IMR-90 (cell line): ENCODE measurements around the gene TSPAN17.

ENCODE experiments used
- CHD1 ChIP-seq: IDR thresholded peaks from 2 replicates; pipeline ENCODE4 v1.6.1; 2012; ENCODE audit warnings: low read depth, low read length, improper control_type of control experiment
- POLR2A ChIP-seq: IDR thresholded peaks from 2 replicates; pipeline ENCODE4 v1.6.1; 2012; ENCODE audit warnings: mild to moderate bottlenecking, low read depth, low read length
- RCOR1 ChIP-seq: IDR thresholded peaks from 2 replicates; pipeline ENCODE4 v1.6.1; 2012; ENCODE audit warnings: mild to moderate bottlenecking, low read length, improper control_type of control experiment; ENCODE audit not compliant: insufficient replicate concordance
- SMC3 ChIP-seq: fragments of 150-350 bp; IDR thresholded peaks from 2 replicates; pipeline ENCODE4 v1.6.1; 2016; ENCODE audit warnings: low read depth, mild to moderate bottlenecking, antibody characterized with exemption, low read length, moderate library complexity
- TF ChIP-seq, protein P1 (sequence below): conservative IDR thresholded peaks from 2 replicates; pipeline ENCODE4 v1.5.1; 2012; ENCODE audit warnings: mild to moderate bottlenecking, low read depth, low read length, improper control_type of control experiment

DNA sequence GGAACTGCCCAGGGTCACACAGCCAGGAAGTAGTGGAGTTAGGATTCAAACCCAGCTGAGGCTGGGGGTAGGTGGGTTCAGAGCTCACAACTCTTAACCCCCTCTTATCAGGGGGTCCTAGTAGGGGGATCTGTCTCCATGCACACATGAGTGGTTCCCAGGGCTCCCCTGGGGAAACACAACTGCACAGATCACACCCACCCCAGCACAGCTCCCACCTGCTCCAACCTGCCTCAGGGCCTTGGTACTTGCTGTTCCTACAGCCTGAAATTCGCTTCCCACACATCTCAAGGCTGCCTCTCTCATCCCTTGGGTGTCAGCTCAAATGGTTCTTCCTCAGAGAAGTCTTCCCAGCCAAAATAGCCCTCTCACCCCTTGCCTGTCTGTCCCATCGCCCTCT lies 21.8 kb upstream of the TSPAN17 start:
- TF ChIP-seq RCOR1 (no peak), POLR2A (no peak), SMC3 (no peak), CHD1 (no peak)
- TF ChIP-seq, protein P1, sequence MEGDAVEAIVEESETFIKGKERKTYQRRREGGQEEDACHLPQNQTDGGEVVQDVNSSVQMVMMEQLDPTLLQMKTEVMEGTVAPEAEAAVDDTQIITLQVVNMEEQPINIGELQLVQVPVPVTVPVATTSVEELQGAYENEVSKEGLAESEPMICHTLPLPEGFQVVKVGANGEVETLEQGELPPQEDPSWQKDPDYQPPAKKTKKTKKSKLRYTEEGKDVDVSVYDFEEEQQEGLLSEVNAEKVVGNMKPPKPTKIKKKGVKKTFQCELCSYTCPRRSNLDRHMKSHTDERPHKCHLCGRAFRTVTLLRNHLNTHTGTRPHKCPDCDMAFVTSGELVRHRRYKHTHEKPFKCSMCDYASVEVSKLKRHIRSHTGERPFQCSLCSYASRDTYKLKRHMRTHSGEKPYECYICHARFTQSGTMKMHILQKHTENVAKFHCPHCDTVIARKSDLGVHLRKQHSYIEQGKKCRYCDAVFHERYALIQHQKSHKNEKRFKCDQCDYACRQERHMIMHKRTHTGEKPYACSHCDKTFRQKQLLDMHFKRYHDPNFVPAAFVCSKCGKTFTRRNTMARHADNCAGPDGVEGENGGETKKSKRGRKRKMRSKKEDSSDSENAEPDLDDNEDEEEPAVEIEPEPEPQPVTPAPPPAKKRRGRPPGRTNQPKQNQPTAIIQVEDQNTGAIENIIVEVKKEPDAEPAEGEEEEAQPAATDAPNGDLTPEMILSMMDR, result no peak
